ENCODE results near the gene SQSTM1. TPM values are rescaled to one million over a fixed set of nuclear protein-coding genes. Genes with fewer than 3 reads are reported as not detected.

Gene SQSTM1
- total RNA-seq, 1 donor from 2014 or later: 27.6 TPM

GRCh38 chr5:179867079-179867465 is 46.4 kb downstream of the SQSTM1 start:
- H3K27ac Mint-ChIP-seq: no peak overlapping the region
- H3K9me3 Mint-ChIP-seq: no peaks in the 10 kb centered on the region
- no peak for TF ChIP-seq EZH2phosphoT487 (IDR thresholded peaks at IDR 0.05)
- no peak for TF ChIP-seq EZH2 (IDR thresholded peaks at IDR 0.05)
- no peak for TF ChIP-seq CTCF (IDR thresholded peaks at IDR 0.05)
- Histone ChIP-seq H3K9me3 (ENCODE audit: low read depth) (no peaks in the 10 kb centered on the region), H3F3A (ENCODE audit: low read depth) (peaks cover 28% of the 10 kb centered on the region), H3K79me2 (ENCODE audit: low read depth) (no peaks in the 10 kb centered on the region), H3K4me2 (no peak overlapping the region), H3K36me3 (no peaks in the 10 kb centered on the region), H3K27me3 (no peaks in the 10 kb centered on the region), H3K4me3 (no peak overlapping the region), H2AFZ (replicated peaks) (no peak overlapping the region), H3K4me1 (peaks cover 20% of the 10 kb centered on the region), H4K20me1 (ENCODE audit: low read depth) (peaks cover 4% of the 10 kb centered on the region), H3K27ac (no peak overlapping the region), H3K9ac (no peak overlapping the region)
- no peak overlapping the region for H3K4me3 Mint-ChIP-seq
- no peaks in the 10 kb centered on the region for H3K27me3 Mint-ChIP-seq (ENCODE audit: insufficient read depth, low read depth)
- no peak for DNase-seq (ENCODE audit: low spot score)
- peaks cover 16% of the 10 kb centered on the region for H3K36me3 Mint-ChIP-seq
- peaks cover 6% of the 10 kb centered on the region for H3K4me1 Mint-ChIP-seq

- no peaks in the 10 kb centered on the region for H3K79me2 ChIP-seq (ENCODE audit: low read depth)
- Mint-ChIP-seq H3K36me3 (peaks cover 15% of the 10 kb centered on the region), H3K4me3 (no peak overlapping the region), H3K4me1 (peaks cover 6% of the 10 kb centered on the region), H3K9me3 (no peaks in the 10 kb centered on the region), H3K27me3 (ENCODE audit: insufficient read depth, low read depth) (no peaks in the 10 kb centered on the region), H3K27ac (no peak overlapping the region)
- H2AFZ ChIP-seq (replicated peaks): no peak overlapping the region
- no peak overlapping the region for H3K9ac ChIP-seq
- no peak overlapping the region for H3K4me3 ChIP-seq
- no peak for DNase-seq (ENCODE audit: low spot score)
- peaks cover 4% of the 10 kb centered on the region for H4K20me1 ChIP-seq (ENCODE audit: low read depth)
- peaks cover 20% of the 10 kb centered on the region for H3K4me1 ChIP-seq
- no peak overlapping the region for H3K27ac ChIP-seq
- H3K27me3 ChIP-seq: no peaks in the 10 kb centered on the region
- H3K9me3 ChIP-seq (ENCODE audit: low read depth): no peaks in the 10 kb centered on the region
- TF ChIP-seq EZH2phosphoT487 (IDR thresholded peaks at IDR 0.05) (no peak), CTCF (IDR thresholded peaks at IDR 0.05) (no peak), EZH2 (IDR thresholded peaks at IDR 0.05) (no peak)
- H3F3A ChIP-seq (ENCODE audit: low read depth): peaks cover 28% of the 10 kb centered on the region
- no peak overlapping the region for H3K4me2 ChIP-seq
- no peaks in the 10 kb centered on the region for H3K36me3 ChIP-seq
These were observed 46.8 kb downstream of the SQSTM1 start for GRCh38 chr5:179867476-179867875.

GRCh38 chr5:179868541-179868940 is 47.8 kb downstream of the SQSTM1 start:
- H3K9ac ChIP-seq: no peak overlapping the region
- no peak overlapping the region for H2AFZ ChIP-seq (replicated peaks)
- peaks cover 14% of the 10 kb centered on the region for H3K36me3 Mint-ChIP-seq
- peaks cover 6% of the 10 kb centered on the region for H3K4me1 Mint-ChIP-seq
- peaks cover 20% of the 10 kb centered on the region for H3K4me1 ChIP-seq
- no peaks in the 10 kb centered on the region for H3K9me3 ChIP-seq (ENCODE audit: low read depth)
- no peak for TF ChIP-seq EZH2 (IDR thresholded peaks at IDR 0.05)
- no peak for TF ChIP-seq EZH2phosphoT487 (IDR thresholded peaks at IDR 0.05)
- no peak for TF ChIP-seq CTCF (IDR thresholded peaks at IDR 0.05)
- no peak overlapping the region for H3K4me3 ChIP-seq
- H3K79me2 ChIP-seq (ENCODE audit: low read depth): no peaks in the 10 kb centered on the region
- H3K36me3 ChIP-seq: no peaks in the 10 kb centered on the region
- H3K27me3 Mint-ChIP-seq (ENCODE audit: insufficient read depth, low read depth): no peaks in the 10 kb centered on the region
- DNase-seq (ENCODE audit: low spot score): no peak
- H3K9me3 Mint-ChIP-seq: no peaks in the 10 kb centered on the region
- H3K27ac ChIP-seq: peak overlapping the region; percentile 73
- no peaks in the 10 kb centered on the region for H3K27me3 ChIP-seq
- H4K20me1 ChIP-seq (ENCODE audit: low read depth): peaks cover 4% of the 10 kb centered on the region
- H3K4me3 Mint-ChIP-seq: no peak overlapping the region
- H3F3A ChIP-seq (ENCODE audit: low read depth): peaks cover 28% of the 10 kb centered on the region
- H3K27ac Mint-ChIP-seq: peak overlapping the region; percentile 50
- peak overlapping the region; percentile 35 for H3K4me2 ChIP-seq

All from neural progenitor cell (in vitro differentiated cells).